ENCODE data around the gene COPS3.

DNA sequence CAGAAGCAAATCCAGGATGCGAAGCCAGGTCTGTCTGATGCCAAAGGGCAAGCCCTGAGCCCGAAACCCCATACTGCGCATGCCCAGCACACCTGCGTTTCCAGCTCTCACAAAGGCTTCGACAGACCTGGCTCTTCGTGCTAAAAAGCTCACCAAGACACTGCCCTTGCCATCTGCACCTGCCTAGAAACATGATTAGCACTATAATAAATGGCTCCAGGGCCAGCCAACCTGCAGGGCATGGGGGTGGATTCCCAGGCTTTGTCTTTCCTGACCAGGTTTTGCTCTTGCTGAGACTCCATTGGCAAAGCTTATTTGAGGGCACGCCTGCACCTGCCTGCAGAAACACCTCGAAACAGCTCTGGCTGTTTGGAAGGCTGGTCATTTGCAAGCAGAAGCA is 60.5 kb downstream of the COPS3 start:
- TF ChIP-seq EP300 (IDR thresholded peaks at IDR 0.05): no peak
- TF ChIP-seq, protein P1, sequence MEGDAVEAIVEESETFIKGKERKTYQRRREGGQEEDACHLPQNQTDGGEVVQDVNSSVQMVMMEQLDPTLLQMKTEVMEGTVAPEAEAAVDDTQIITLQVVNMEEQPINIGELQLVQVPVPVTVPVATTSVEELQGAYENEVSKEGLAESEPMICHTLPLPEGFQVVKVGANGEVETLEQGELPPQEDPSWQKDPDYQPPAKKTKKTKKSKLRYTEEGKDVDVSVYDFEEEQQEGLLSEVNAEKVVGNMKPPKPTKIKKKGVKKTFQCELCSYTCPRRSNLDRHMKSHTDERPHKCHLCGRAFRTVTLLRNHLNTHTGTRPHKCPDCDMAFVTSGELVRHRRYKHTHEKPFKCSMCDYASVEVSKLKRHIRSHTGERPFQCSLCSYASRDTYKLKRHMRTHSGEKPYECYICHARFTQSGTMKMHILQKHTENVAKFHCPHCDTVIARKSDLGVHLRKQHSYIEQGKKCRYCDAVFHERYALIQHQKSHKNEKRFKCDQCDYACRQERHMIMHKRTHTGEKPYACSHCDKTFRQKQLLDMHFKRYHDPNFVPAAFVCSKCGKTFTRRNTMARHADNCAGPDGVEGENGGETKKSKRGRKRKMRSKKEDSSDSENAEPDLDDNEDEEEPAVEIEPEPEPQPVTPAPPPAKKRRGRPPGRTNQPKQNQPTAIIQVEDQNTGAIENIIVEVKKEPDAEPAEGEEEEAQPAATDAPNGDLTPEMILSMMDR (IDR thresholded peaks at IDR 0.05): no peak
- no peak for TF ChIP-seq POLR2A (IDR thresholded peaks at IDR 0.05; ENCODE audit: low read depth)

Measured in esophagus muscularis mucosa (tissue), 4 donors.